GM23248 (cell line): Measurements from ENCODE around the gene APOOL.

Experiments
- EZH2 ChIP-seq: fragments of 200-600 bp; sonication (generic); IDR thresholded peaks from 2 replicates; pipeline ENCODE4 v1.6.1; 2018; ENCODE audit warnings: antibody characterized with exemption, mild to moderate bottlenecking; ENCODE audit not compliant: insufficient read depth, poor library complexity, severe bottlenecking
- EZH2phosphoT487 ChIP-seq: fragments of 200-600 bp; sonication (generic); IDR thresholded peaks from 2 replicates; pipeline ENCODE4 v1.6.1; 2018; ENCODE audit warnings: antibody characterized with exemption, moderate library complexity, mild to moderate bottlenecking, low read depth; ENCODE audit not compliant: insufficient read depth

- TF ChIP-seq EZH2 (no peak), EZH2phosphoT487 (no peak)
Measured at GRCh38 chrX:85052636-85053343, 49.1 kb downstream of the APOOL start.
